Eye (tissue), 1 donor: ENCODE results near the gene SLC6A15.

Experiments
- DNase-seq: peaks from one replicate; pipeline ENCODE4 v3.0.0-alpha.2; 2015

The SLC6A15 gene

GRCh38 chr12:84874125-84874824 lies 38.3 kb downstream of the SLC6A15 start:
- peak; percentile 83 for DNase-seq

GRCh38 chr12:84862186-84862585 lies 50.4 kb downstream of the SLC6A15 start:
- DNase-seq = no peak

GRCh38 chr12:84860718-84861117 lies 51.9 kb downstream of the SLC6A15 start:
- DNase-seq = no peak

GRCh38 chr12:84858796-84859195 lies 53.8 kb downstream of the SLC6A15 start:
- no peak for DNase-seq

GRCh38 chr12:84857525-84858208 lies 54.9 kb downstream of the SLC6A15 start:
- DNase-seq = no peak

GRCh38 chr12:84856156-84856900 lies 56.3 kb downstream of the SLC6A15 start:
- DNase-seq = no peak

GRCh38 chr12:84843593-84844144 lies 68.9 kb downstream of the SLC6A15 start:
- no peak for DNase-seq

- DNase-seq = peak; percentile 84
Measured at GRCh38 chr12:84842406-84843013, 70.1 kb downstream of the SLC6A15 start.

- peak; percentile 14 for DNase-seq
Measured at GRCh38 chr12:84841591-84841990, 71.0 kb downstream of the SLC6A15 start.

GRCh38 chr12:84840356-84840755 lies 72.2 kb downstream of the SLC6A15 start:
- DNase-seq = no peak

- no peak for DNase-seq
Measured at GRCh38 chr12:84826925-84827324, 85.7 kb downstream of the SLC6A15 start.

GRCh38 chr12:84825149-84825548 lies 87.5 kb downstream of the SLC6A15 start:
- no peak for DNase-seq

- DNase-seq = no peak
Measured at GRCh38 chr12:84822525-84822924, 90.1 kb downstream of the SLC6A15 start.

- DNase-seq = no peak
Measured at GRCh38 chr12:84816916-84817695, 95.5 kb downstream of the SLC6A15 start.

- DNase-seq = no peak
Measured at GRCh38 chr12:84814664-84815245, 97.8 kb downstream of the SLC6A15 start.

- no peak for DNase-seq
Measured at GRCh38 chr12:84813780-84814663, 98.6 kb downstream of the SLC6A15 start.

GRCh38 chr12:84811291-84811690 lies 101.3 kb downstream of the SLC6A15 start:
- DNase-seq = no peak

GRCh38 chr12:84810611-84811010 lies 102.0 kb downstream of the SLC6A15 start:
- peak; percentile 18 for DNase-seq
